NCI-H1930 (cell line): ENCODE data around the gene MMP25.
A peak's percentile ranks its signal among the peaks of the same experiment; 100 is the strongest.

ENCODE experiments used
- DNase-seq, 2 experiments: peaks; one replicate each; lab custom pipeline; 2025; lab: John Stamatoyannopoulos, UW

MMP25 gene

GRCh38 chr16:3095869-3096268 lies 49.5 kb downstream of the MMP25 start:
- DNase-seq = no peak

DNA sequence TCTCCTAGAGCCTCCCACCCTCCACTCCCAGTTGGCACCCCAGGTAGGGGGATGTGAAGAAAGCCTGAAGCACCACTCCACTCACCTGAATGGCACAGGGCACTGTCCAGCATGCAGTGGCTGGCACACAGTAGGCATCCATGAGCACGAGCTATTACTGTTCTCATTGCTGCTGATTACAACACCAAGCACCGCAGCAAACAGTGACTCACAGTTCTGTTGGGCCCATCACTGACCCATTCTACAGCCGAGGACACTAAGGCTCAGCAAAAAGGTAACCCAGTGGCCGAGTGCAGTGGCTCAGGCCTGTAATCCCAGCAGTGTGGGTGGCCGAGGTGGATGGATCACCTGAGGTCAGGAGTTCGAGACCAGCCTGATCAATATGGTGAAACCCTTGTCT lies 50.0 kb downstream of the MMP25 start:
- DNase-seq = no peak

- DNase-seq = no peak
These were observed 50.9 kb downstream of the MMP25 start for GRCh38 chr16:3097266-3097665.

GRCh38 chr16:3098459-3099394 lies 52.4 kb downstream of the MMP25 start, which contains the start of gene ZSCAN10:
Gene ZSCAN10, minus strand, starts transcription at chr16:3099294. Its CDS starts 6,357 bp downstream, at chr16:3092937.
- no peak for DNase-seq

- no peak for DNase-seq
These were observed 53.0 kb downstream of the MMP25 start for GRCh38 chr16:3099395-3099731.

- DNase-seq = peak; percentile 86 to 95
These were observed 53.6 kb downstream of the MMP25 start for GRCh38 chr16:3099732-3100499.

DNA sequence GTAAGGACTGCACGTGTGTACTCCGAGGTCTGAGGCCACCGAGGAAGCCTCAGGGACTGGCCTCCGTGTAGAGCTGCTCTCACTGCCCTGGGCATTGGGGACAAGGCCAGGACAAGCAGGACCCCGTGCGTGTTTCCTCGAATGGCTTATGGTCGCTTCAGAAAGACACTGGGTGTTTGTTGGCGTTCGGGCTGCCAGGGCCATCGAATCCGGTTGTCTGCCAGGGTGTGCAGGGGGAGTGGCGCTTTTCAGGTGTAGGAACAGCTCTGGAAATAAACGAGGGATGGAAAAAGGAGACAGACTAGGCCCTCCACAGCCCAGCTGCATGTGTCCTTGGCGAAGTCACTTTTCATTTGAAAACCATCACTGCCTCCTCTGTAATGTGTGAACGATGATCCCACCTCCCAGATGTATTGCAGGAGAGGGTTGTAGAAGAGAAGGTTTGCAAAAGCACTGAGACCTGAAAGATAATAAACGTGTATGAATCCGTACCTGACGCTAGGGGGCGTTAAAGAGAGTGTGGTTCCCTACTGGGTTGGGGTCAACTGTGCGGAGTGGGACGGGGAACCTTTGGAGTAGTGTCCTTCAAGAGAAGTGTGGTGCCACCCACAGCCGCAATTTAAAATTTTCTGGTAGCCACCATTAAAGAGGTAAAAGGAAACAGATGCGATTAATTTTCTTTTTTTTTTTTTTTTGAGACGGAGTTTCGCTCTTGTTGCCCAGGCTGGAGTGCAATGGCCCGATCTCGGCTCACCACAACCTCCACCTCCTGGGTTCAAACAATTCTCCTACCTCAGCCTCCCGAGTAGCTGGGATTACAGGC lies 54.9 kb downstream of the MMP25 start:
- DNase-seq = peak; percentile 44 to 70

DNA sequence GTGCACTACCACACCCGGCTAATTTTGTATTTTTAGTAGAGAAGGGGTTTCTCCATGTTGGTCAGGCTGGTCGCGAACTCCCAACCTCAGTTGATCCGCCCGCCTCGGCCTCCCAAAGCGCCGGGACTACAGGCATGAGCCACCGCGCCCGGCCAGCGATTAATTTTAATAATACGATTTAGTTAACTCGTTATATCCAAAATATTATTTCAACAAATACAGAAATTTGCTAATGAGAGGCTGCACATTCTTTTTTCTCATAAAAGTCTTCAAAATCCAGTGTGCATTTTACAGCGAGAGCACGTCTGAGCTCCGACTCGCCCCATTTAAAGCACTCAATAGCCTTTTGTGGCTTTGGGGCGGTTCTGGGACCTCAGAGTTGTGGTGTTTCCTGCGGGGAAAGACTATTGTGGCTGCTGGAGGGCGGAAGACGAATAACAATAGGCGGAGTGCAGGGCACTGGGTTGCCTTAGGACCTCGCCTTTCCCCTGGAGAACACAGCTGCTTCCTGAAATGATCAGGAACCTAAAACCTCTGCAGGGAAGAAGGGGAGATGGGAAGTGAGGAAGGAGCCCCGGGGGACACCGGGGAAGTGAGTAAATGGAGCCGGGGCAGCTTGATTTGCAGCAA lies 55.6 kb downstream of the MMP25 start:
- DNase-seq = no peak

DNA sequence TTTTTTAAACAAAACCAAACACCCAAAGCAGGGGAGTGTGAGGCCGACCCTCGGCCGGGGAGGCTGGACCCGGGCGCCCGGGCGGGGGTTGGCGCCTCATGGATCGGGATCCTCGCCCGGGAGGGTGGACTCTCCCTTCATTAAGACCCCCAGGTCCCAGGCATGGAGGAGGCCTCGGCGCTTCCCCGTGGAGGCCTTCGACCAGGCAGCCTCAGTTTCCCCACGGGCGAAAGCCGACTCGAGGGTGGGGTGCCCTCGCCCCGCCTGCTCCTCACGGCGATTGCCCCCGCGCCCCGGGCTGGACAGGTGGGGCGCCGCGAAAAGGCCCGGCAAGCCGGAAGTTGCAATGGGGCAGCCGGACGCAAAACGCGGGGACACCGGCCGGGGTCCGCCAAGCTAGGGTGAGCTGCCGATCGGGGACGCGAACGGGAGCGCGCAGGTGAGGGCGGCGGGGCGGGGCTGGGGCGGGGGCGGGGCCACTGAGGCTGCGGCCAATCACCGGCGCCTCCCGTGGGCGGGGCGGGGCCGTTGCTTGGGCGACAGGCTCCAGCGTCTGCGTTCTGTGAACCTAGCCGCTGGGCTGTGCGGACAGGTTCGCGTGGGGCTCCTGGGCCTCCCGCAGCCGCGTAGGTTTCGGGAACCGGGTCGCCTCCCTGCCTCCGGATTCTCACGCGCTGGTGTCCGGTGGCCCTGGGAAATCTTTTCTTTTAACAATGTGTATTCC lies 60.0 kb downstream of the MMP25 start:
- DNase-seq = peak; percentile 93 to 96
